ENCODE data around the gene RBP3.

RBP3 gene

DNA sequence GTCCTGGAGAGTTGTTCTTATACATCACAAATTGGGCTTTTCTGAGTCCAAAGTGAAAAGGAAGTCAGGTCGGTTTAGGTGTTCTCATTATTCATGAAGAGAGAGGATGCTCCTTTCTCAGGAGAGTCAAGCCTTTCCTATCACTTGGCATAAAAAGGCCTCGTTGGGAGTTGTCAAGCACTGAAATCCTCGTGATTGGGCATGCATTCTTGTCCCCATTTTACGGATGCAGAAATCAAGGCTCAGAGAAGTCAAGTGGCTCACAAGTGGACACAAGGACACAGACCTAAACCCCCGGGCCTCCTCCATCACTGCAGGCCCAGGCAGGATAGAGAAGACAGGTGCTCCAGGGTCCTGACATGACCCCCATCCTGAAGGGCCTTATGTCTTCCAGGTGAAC lies 8.5 kb downstream of the RBP3 start:
- ATAC-seq = no peak
- TF ChIP-seq, protein P1, sequence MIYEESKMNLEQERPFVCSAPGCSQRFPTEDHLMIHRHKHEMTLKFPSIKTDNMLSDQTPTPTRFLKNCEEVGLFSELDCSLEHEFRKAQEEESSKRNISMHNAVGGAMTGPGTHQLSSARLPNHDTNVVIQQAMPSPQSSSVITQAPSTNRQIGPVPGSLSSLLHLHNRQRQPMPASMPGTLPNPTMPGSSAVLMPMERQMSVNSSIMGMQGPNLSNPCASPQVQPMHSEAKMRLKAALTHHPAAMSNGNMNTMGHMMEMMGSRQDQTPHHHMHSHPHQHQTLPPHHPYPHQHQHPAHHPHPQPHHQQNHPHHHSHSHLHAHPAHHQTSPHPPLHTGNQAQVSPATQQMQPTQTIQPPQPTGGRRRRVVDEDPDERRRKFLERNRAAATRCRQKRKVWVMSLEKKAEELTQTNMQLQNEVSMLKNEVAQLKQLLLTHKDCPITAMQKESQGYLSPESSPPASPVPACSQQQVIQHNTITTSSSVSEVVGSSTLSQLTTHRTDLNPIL (CRISPR knock-in tag; IDR thresholded peaks at IDR 0.05; ENCODE audit: low read depth) = no peak
- TF ChIP-seq TOX (CRISPR knock-in tag; IDR thresholded peaks at IDR 0.05; ENCODE audit: borderline replicate concordance) (no peak), TSHZ2 (CRISPR knock-in tag; IDR thresholded peaks at IDR 0.05) (no peak), SNAI2 (CRISPR knock-in tag; IDR thresholded peaks at IDR 0.05) (no peak), ISL1 (CRISPR knock-in tag; IDR thresholded peaks at IDR 0.05) (no peak), ZFP3 (CRISPR knock-in tag; IDR thresholded peaks at IDR 0.05) (no peak), ESRRG (CRISPR knock-in tag; IDR thresholded peaks at IDR 0.05) (no peak), ZNF70 (CRISPR knock-in tag; IDR thresholded peaks at IDR 0.05) (no peak), ZC3H10 (CRISPR knock-in tag; IDR thresholded peaks at IDR 0.05) (no peak), ZNF565 (CRISPR knock-in tag; conservative IDR thresholded peaks at IDR 0.05; ENCODE audit: low read depth) (no peak), PPARA (CRISPR knock-in tag; IDR thresholded peaks at IDR 0.05; ENCODE audit: borderline replicate concordance) (no peak)

DNA sequence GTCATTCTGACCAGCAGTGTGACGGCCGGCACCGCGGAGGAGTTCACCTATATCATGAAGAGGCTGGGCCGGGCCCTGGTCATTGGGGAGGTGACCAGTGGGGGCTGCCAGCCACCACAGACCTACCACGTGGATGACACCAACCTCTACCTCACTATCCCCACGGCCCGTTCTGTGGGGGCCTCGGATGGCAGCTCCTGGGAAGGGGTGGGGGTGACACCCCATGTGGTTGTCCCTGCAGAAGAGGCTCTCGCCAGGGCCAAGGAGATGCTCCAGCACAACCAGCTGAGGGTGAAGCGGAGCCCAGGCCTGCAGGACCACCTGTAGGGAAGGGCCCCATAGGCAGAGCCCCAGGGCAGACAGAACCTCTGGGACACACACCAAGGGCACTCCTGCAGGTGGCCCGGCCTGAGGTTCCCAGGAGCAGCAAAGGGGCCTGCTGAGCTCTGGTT lies 9.0 kb downstream of the RBP3 start:
- no peak for ATAC-seq
- TF ChIP-seq ZNF8 (CRISPR knock-in tag; IDR thresholded peaks at IDR 0.05) (no peak), ZNF70 (CRISPR knock-in tag; IDR thresholded peaks at IDR 0.05) (no peak)

DNA sequence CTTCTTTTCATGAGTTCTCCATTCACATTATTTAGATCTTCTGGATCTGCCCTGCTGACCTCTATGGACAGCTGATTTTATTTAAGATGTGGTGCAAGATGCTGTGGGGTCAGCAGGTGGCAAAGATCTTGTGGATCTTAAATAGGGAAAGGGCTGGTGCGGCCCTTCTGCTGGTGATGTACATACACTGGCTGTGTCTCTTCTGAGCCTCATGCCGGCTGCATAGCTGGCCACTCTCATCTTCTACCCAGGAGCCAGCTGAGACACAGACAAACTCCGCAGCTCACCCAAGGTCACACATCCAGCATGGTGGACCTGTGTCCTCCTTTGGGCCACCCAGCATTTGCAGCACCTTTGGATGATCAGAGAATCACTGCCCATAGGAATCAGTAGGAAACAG lies 9.7 kb downstream of the RBP3 start:
- TF ChIP-seq BACH2 (CRISPR knock-in tag; IDR thresholded peaks at IDR 0.05; ENCODE audit: borderline replicate concordance) (no peak), ZNF8 (CRISPR knock-in tag; IDR thresholded peaks at IDR 0.05) (no peak), TSHZ2 (CRISPR knock-in tag; IDR thresholded peaks at IDR 0.05) (no peak), CSDC2 (CRISPR knock-in tag; IDR thresholded peaks at IDR 0.05) (no peak), TOX (CRISPR knock-in tag; IDR thresholded peaks at IDR 0.05; ENCODE audit: borderline replicate concordance) (no peak), ISL1 (CRISPR knock-in tag; IDR thresholded peaks at IDR 0.05) (no peak), ARNTL (CRISPR knock-in tag; IDR thresholded peaks at IDR 0.05; ENCODE audit: borderline replicate concordance, low read depth) (no peak), SNAI2 (CRISPR knock-in tag; IDR thresholded peaks at IDR 0.05) (no peak), OSR1 (CRISPR knock-in tag; IDR thresholded peaks at IDR 0.05) (no peak), ZC3H10 (CRISPR knock-in tag; IDR thresholded peaks at IDR 0.05) (no peak), RARB (CRISPR knock-in tag; IDR thresholded peaks at IDR 0.05) (no peak), CSRNP3 (CRISPR knock-in tag; IDR thresholded peaks at IDR 0.05) (no peak), GLIS3 (CRISPR knock-in tag; IDR thresholded peaks at IDR 0.05) (no peak)
- TF ChIP-seq, protein P2, sequence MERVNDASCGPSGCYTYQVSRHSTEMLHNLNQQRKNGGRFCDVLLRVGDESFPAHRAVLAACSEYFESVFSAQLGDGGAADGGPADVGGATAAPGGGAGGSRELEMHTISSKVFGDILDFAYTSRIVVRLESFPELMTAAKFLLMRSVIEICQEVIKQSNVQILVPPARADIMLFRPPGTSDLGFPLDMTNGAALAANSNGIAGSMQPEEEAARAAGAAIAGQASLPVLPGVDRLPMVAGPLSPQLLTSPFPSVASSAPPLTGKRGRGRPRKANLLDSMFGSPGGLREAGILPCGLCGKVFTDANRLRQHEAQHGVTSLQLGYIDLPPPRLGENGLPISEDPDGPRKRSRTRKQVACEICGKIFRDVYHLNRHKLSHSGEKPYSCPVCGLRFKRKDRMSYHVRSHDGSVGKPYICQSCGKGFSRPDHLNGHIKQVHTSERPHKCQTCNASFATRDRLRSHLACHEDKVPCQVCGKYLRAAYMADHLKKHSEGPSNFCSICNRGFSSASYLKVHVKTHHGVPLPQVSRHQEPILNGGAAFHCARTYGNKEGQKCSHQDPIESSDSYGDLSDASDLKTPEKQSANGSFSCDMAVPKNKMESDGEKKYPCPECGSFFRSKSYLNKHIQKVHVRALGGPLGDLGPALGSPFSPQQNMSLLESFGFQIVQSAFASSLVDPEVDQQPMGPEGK (CRISPR knock-in tag; IDR thresholded peaks at IDR 0.05; ENCODE audit: borderline replicate concordance) = no peak
- ATAC-seq = no peak

Data from SK-N-SH treated with all-trans-retinoic acid at 6 μM for 48 hours (cell line).